Measurements from ENCODE around the gene CEBPG. TPM values are rescaled to one million over a fixed set of nuclear protein-coding genes. Genes with fewer than 3 reads are reported as not detected.

Gene CEBPG
- total RNA-seq, 1 donor from 2014 or later = 31.3 TPM

- DNase-seq (ENCODE audit: low spot score) = no peak
Observed at GRCh38 chr19:33350538-33351309, 22.8 kb upstream of the CEBPG start.

GRCh38 chr19:33355535-33355934, 18.0 kb upstream of the CEBPG start:
- DNase-seq (ENCODE audit: low spot score) = no peak

GRCh38 chr19:33357556-33357955, 16.0 kb upstream of the CEBPG start:
- no peak for DNase-seq (ENCODE audit: low spot score)

GRCh38 chr19:33358408-33358807, 15.1 kb upstream of the CEBPG start:
- no peak for DNase-seq (ENCODE audit: low spot score)

- DNase-seq (ENCODE audit: low spot score) = no peak
Observed at GRCh38 chr19:33359581-33359980, 13.9 kb upstream of the CEBPG start.

- DNase-seq (ENCODE audit: low spot score) = no peak
Observed at GRCh38 chr19:33362508-33363228, 10.8 kb upstream of the CEBPG start.

GRCh38 chr19:33363476-33363875, 10.0 kb upstream of the CEBPG start:
- no peak for DNase-seq (ENCODE audit: low spot score)

- DNase-seq (ENCODE audit: low spot score) = no peak
Observed at GRCh38 chr19:33365691-33366090, 7.8 kb upstream of the CEBPG start.

GRCh38 chr19:33366127-33366526, 7.4 kb upstream of the CEBPG start:
- DNase-seq (ENCODE audit: low spot score) = no peak

- DNase-seq (ENCODE audit: low spot score) = no peak
Observed at GRCh38 chr19:33366897-33367296, 6.6 kb upstream of the CEBPG start.

- DNase-seq (ENCODE audit: low spot score) = no peak
Observed at GRCh38 chr19:33368074-33368864, 5.2 kb upstream of the CEBPG start.

- no peak for DNase-seq (ENCODE audit: low spot score)
Observed at GRCh38 chr19:33370783-33371182, 2.7 kb upstream of the CEBPG start.

GRCh38 chr19:33374236-33374714, 766 bp downstream of the CEBPG start:
- DNase-seq (ENCODE audit: low spot score) = no peak

- no peak for DNase-seq (ENCODE audit: low spot score)
Observed at GRCh38 chr19:33375156-33375836, 1.8 kb downstream of the CEBPG start.

- no peak for DNase-seq (ENCODE audit: low spot score)
Observed at GRCh38 chr19:33375837-33376159, 2.3 kb downstream of the CEBPG start.

- no peak for DNase-seq (ENCODE audit: low spot score)
Observed at GRCh38 chr19:33376423-33376822, 2.9 kb downstream of the CEBPG start.

GRCh38 chr19:33376941-33377557, 3.5 kb downstream of the CEBPG start:
- DNase-seq (ENCODE audit: low spot score) = no peak

GRCh38 chr19:33377586-33378475, 4.3 kb downstream of the CEBPG start:
- no peak for DNase-seq (ENCODE audit: low spot score)

GRCh38 chr19:33379151-33379829, 5.8 kb downstream of the CEBPG start:
- no peak for DNase-seq (ENCODE audit: low spot score)

- no peak for DNase-seq (ENCODE audit: low spot score)
Observed at GRCh38 chr19:33381101-33381500, 7.6 kb downstream of the CEBPG start.
